DMS53 (cell line): ENCODE results near the gene KLK12.

Experiments used
- DNase-seq: peaks from one replicate; lab custom pipeline; 2025; lab: John Stamatoyannopoulos, UW

The KLK12 gene, protein sequence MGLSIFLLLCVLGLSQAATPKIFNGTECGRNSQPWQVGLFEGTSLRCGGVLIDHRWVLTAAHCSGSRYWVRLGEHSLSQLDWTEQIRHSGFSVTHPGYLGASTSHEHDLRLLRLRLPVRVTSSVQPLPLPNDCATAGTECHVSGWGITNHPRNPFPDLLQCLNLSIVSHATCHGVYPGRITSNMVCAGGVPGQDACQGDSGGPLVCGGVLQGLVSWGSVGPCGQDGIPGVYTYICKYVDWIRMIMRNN

DNA sequence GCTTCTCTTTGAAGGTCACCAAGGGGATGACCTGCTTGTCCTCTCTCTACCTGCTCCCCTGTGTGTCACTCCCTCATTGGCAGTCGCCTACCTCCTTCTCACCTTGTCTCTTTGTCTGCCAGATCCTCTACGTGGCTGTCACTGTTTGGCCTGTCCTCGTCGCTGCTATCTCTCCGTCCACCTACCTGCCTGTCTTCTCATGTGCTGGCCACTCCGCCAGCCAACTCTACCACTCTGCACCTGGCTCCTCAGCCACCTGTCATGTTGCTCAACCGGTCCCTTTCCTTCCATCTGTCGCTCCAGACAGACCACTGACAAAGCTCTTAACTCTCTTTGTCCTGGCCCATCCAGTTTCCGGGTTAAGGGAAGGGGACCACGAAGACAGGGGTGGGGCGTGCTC lies at the start of gene KLK12:
TSS of gene KLK12 (minus strand) at position 299 of the 400 bp plus-strand sequence. CDS start 381 bp downstream, outside the sequence.
- DNase-seq = peak; percentile 98

DNA sequence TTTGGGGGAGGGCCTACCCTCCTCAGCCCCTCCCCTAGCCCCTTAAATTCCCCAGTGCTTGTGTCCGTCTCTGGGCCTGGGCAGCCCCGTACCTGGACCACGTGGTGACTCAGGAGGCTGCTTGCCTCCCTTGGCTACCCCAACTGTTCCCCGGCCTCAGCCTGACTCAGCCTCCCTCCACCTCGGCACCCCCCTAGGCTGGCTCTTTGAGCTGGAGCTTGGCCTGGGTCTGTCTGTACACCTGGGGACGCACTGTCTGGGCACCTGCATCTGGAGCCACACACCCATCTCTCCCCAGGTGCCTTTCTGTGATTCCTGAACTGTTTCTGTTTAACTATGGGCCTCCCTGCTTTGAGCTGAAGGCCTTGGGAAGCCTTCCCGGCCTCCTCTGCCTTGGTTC lies 49.7 kb upstream of the KLK12 start:
- DNase-seq = peak; percentile 44

- no peak for DNase-seq
Observed at GRCh38 chr19:51083783-51084182, 49.0 kb upstream of the KLK12 start.

- DNase-seq = peak; percentile 20
Observed at GRCh38 chr19:51083181-51083580, 48.4 kb upstream of the KLK12 start.

DNA sequence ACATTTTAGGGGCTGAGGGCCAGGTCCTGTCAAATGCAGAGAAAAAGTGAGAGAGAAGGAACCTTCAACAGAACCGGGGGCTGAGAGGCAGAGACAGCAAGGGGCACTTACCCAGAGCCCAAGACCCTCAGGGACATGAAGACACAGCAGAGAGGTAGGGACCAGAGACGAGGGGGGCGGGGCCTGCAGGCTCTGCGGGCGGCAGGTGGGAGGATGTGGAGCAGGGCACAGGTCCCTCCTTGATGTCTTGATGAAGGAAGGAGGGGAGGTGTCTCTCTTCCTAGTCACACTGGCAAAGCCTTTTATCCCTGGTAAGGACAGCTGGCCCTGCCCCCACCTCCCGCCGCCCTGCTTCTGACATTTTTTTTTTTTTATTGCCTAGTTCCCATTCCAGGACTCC lies 47.8 kb upstream of the KLK12 start, which contains the start of gene KLK14:
TSS of gene KLK14 (minus strand) at position 277 of the 400 bp plus-strand sequence. CDS start at position 4, 273 bp downstream.
- DNase-seq = peak; percentile 51

GRCh38 chr19:51081476-51081875 lies 46.7 kb upstream of the KLK12 start:
- no peak for DNase-seq

- no peak for DNase-seq
Observed at GRCh38 chr19:51079481-51080110, 44.8 kb upstream of the KLK12 start.

DNA sequence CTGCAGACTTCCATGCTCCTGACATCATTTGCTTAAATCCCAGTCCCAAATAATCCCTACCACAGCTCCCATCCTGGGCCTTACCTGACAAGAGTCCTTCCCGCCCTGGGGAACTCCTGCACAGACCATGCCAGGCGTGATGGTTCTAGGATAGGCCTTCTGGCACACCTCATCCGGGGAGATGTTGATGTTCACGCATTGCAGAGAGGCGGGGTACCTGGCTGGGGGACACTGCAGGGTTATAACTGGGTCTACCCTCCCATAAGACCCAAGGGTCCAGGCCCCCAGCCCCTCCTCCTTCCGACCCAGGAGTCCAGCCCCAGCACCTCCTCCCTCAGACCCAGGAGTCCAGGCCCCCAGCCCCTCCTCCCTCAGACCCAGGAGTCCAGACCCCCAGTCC lies 43.9 kb upstream of the KLK12 start:
- DNase-seq = no peak

- no peak for DNase-seq
Observed at GRCh38 chr19:51078104-51078503, 43.3 kb upstream of the KLK12 start.

- no peak for DNase-seq
Observed at GRCh38 chr19:51076631-51077213, 41.9 kb upstream of the KLK12 start.

- DNase-seq = no peak
Observed at GRCh38 chr19:51075998-51076397, 41.2 kb upstream of the KLK12 start.

GRCh38 chr19:51071095-51071405 lies 36.2 kb upstream of the KLK12 start:
- DNase-seq = peak; percentile 76

- peak; percentile 69 for DNase-seq
Observed at GRCh38 chr19:51070334-51071094, 35.7 kb upstream of the KLK12 start.

GRCh38 chr19:51066393-51067186 lies 31.8 kb upstream of the KLK12 start:
- peak; percentile 14 for DNase-seq

DNA sequence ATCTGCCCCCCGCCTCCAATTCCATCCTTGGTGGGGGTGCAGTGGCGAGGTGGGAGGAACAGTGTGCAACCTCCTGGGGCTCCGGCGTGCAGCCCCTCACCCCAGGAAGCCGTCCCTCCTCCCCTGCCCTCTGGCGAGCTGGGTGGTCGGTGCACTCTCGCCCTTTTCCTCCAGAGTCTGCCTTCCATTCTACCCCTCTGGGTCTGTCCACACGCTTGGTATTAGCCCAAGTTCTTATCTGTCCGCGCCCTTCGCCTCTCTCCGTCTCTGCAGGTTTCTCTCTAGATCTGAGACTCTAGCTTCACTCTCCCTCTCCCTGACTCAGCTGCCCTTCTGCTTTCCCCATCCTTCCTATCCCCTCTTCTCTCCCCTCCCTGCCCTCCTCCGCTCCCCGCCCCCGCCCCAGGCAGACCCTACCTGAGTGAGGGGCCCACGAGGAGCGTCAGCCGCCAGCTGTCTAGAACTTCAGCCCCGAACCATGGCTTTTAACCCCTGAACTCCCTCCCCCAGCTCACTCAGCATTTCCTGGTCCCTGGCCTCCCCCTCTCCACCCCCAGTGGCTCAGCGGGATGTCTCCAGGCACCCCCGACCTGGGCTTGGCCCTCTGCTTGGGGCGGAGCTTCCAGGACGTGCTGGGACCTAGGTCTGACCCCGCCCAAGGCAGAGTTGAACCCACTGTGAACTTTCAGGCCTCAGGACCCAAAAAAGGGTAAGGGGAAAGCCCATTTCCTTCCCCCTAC lies 30.6 kb upstream of the KLK12 start:
- no peak for DNase-seq

- peak; percentile 50 for DNase-seq
Observed at GRCh38 chr19:51064534-51065220, 29.9 kb upstream of the KLK12 start, which contains the start of gene KLK13. KLK13 (minus strand) TSS chr19:51065092; CDS start chr19:51065067, 25 bp downstream.

GRCh38 chr19:51063664-51064063 lies 28.9 kb upstream of the KLK12 start:
- peak; percentile 66 for DNase-seq

GRCh38 chr19:51060973-51061372 lies 26.2 kb upstream of the KLK12 start:
- DNase-seq = no peak

GRCh38 chr19:51060336-51060735 lies 25.5 kb upstream of the KLK12 start:
- no peak for DNase-seq

DNA sequence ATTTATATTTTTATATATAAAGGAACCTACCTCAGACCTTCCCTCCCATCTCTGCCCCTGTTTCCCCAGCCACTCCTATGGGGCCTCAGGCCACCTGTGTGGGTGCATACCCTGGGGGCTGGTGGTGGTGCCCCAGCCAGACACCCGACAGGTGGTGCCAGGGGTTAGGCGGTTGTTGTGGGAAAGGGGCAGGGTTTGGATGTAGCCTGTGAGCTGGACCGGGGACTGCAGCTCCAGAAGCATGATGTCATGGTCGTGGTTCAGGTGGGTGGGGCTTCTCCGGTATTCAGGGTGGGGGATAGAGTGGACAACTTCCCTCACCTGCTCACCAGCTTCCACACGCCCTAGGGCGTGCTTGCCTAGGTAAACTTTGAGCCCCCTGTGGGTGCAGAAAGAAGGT lies 24.9 kb upstream of the KLK12 start:
- DNase-seq = no peak
